Measurements from ENCODE around the gene KLHL15.
"Not testable (repeated sequence)": the region's sequence is repeated elsewhere in the genome, so short reads cannot be mapped to it uniquely, and the experiment has no call there.

KLHL15 gene, protein sequence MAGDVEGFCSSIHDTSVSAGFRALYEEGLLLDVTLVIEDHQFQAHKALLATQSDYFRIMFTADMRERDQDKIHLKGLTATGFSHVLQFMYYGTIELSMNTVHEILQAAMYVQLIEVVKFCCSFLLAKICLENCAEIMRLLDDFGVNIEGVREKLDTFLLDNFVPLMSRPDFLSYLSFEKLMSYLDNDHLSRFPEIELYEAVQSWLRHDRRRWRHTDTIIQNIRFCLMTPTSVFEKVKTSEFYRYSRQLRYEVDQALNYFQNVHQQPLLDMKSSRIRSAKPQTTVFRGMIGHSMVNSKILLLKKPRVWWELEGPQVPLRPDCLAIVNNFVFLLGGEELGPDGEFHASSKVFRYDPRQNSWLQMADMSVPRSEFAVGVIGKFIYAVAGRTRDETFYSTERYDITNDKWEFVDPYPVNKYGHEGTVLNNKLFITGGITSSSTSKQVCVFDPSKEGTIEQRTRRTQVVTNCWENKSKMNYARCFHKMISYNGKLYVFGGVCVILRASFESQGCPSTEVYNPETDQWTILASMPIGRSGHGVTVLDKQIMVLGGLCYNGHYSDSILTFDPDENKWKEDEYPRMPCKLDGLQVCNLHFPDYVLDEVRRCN

DNA sequence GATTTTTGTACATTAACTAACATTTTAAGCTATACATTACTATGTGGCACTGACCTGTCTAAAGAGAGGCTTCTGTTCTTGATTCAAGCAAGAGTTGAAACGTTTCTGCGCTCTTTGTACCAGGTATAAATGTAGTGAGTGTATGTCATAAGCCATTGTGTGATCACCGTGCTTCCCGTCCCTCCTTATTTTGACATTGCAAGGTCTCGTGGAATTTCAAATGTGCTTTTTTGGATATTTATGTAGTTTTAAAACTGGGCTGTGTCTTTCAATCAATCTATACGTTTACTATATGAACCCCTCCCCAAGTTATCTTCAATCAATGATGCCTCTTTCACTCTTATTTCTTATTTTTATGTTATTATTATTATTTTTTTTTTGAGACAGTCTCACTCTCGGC, at the start of gene KLHL15:
TSS of gene KLHL15 (minus strand) at position 101 of the 400 bp plus-strand sequence. CDS start 20,493 bp downstream, outside the sequence.
- no peak for DNase-seq

DNA sequence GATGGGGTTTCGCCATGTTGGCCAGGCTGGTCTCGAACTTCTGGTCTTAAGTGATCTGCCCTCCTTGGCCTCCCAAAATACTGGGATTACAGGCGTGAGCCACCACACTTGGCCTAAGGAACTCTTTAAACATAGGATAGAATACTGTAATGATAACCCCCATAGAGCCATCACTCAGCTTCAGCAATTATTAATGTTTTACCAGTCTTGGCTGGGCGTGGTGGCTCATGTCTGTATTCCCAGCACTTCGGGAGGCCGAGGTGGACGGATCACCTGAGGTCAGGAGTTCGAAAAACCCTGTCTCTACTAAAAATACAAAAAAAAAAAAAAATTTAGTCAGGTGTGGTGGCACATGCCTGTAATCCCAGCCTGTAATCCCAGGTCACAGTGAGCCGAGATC, 42.9 kb upstream of the KLHL15 start:
- DNase-seq = no peak

DNA sequence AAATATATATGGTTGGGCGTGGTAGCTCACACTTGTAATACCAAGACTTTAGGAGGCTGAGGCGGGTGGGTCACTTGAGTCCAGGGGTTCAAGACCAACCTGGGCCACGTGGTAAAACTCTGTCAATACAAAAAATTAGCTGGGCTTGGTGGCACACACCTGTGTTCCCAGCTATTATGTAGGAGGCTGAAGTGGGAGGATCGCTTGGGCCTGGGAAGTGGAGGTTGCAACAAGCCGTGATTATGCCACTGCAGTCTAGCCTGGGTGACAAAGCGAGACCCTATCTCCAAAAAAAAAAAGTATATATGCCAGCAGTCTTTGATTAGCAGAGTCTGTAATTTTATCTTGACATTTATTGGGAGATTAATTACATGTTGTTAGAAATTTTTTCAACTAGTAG, 36.5 kb upstream of the KLHL15 start:
- DNase-seq = no peak

DNA sequence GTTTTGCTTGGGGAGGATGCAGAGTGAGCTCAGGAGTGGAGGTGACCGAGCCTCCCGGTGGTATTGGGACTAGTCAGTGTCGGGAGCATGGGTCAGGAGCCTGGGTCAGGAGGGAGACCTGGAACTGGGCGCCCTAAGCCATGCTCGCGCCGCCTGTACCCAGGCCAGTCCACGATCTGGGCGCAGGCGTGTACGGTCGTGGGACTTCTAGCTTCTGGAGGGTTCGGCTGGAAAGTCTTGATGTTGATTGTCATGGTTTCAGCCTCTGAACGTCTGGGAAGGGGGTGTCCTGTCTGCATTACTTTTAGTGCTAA, 28.0 kb upstream of the KLHL15 start:
- no peak for DNase-seq

DNA sequence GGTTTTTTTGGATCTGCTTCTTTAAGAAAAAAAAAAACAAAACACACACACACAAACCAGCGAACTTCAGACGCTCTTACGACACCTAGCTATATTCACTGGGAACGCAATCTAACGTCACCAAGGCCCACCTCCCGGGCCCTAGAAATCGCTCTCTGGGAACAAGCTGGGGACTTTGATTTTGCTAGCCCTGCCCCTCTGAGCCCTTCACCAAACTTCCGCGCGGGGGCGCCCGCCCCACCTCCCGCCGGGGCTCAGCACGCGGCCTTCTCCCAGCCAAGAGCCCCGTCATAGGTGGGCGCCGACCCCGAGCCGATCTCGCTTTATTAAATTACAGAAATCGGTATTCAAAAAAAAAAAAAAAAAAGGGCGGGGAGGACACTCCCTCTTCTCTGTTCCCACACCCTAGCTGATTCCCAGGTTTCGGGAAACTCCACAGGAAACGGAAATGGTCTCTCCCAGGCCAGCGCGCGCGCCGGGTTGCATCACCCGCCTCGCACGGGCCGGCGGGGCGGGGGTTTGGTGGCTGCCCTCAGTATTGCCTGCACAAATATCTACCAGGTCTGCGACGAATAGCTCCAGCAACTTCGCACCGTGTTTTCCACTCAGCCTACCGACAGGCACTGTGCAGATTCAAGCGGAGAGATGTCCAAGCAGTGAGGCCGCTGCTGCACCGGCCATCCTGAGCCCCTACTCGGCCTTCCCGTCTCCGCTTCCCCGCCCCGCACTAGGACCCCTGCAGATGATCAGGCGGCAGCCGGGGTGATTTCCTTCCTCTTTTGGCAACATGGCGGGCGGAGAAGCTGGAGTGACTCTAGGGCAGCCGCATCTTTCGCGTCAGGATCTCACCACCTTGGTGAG, 27.4 kb upstream of the KLHL15 start, which contains the start of gene EIF2S3:
TSS of gene EIF2S3 (plus strand) at position 775 of the 861 bp plus-strand sequence. CDS start at position 788, 13 bp downstream.
- DNase-seq = peak; percentile 94

DNA sequence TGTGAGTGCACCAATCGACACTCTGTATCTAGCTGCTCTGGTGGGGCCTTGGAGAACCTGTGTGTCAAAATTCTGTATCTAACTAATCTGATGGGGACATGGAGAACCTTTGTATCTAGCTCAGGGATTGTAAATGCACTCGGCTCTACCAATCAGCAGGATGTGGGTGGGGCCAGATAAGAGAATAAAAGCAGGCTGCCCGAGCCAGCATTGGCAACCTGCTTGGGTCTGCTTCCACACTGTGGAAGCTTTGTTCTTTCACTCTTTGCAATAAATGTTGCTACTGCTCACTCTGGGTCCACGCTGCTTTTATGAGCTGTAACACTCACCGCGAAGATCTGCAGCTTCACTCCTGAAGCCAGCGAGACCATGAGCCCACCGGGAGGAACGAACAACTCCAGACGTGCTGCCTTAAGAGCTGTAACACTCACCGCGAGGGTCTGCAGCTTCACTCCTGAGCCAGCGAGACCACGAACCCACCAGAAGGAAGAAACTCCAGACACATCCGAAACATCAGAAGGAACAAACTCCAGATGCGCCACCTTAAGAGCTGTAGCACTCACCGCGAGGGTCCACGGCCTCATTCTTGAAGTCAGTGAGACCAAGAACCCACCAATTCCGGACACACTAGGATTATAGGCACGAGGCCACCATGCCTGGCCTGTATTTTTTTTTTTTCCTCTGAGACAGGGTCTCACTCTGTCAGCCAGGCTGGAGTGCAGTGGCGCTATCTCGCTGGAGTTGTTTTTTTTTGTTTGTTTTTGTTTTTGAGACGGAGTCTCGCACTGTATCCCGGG, 23.7 kb upstream of the KLHL15 start:
- DNase-seq = not testable (repeated sequence)

DNA sequence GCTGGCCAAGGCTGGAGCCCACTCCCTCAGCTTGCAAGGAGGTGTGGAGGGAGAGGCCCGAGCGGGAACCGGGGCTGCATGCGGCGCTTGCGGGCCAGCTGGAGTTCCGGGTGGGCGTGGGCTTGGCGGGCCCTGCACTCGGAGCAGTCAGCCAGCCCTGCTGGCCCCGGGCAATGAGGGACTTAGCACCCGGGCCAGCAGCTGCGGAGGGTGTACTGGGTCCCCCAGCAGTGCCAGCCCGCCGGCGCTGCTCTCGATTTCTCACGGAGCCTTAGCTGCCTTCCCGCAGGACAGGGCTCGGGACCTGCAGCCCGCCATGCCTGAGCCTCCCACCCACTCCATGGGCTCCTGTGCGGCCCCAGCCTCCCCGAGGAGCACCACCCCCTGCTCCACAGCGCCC, 22.7 kb upstream of the KLHL15 start:
- not testable (repeated sequence) for DNase-seq

DNA sequence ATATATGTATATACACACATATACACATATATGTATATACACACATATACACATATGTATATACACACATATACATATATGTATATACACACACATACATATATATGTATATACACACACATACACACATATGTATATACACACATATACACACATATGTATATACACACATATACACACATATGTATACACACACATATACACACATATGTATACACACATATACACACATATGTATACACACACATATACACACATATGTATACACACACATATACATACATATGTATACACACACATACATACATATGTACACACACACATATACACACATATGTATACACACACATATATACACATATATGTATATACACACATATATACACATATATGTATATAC, 19.1 kb upstream of the KLHL15 start:
- not testable (repeated sequence) for DNase-seq

DNA sequence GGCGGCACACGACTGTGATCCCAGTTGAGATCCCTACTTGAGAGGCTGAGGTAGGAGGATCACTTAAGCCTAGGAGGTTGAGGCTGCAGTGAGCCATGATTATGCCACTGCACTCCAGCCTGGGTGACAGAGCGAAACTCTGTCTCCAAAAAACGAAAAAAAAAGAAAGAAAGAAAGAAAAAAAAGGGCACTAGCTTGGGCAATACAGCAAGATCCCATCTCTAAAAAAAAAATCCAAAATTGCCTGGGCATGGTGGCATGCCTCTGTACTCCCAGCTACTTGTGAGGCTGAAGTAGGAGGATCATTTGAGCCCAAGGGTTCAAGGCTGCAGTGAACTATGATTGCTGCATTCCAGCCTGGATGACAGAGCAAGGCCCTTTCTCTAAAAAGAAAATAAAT, 10.7 kb upstream of the KLHL15 start:
- DNase-seq = no peak

DNA sequence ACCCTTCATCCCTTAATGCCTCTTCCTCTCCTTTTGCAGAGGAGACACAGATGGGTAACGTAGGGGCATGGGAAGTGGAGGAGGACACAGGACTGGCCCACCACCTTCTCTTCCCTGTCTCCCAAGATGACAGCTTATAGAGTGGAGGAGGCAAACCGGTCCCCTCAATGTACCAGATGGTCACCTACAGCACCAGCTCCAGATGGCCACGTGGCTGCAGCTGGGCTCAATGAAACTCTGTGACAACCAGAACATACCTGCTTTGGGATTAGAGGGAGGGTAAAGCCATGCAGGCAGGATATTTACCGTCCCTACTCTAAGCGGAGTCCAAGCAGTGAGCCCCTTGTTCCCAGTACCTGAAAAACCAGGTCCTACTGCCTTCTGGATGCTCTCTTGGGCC, 7.5 kb upstream of the KLHL15 start:
- DNase-seq = no peak

DNA sequence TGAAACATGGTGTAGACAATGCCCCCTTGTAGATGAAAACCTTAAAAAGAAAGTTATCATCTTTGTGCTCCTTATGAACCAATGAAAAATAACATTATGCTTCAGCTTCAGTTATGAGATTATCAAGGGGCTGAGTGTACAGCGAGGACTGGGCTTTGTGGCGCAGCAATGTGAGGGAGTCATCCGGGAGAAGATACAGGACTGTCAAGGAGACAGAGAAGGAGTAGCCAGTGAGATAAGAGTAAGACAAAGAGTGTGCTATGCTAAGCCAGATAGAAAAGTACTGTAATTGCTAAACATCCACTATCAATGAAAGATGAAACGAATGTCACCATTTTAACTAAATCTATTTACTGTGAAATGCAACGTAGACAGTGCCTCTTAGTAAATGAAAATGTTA, 3.6 kb upstream of the KLHL15 start:
- DNase-seq = no peak

DNA sequence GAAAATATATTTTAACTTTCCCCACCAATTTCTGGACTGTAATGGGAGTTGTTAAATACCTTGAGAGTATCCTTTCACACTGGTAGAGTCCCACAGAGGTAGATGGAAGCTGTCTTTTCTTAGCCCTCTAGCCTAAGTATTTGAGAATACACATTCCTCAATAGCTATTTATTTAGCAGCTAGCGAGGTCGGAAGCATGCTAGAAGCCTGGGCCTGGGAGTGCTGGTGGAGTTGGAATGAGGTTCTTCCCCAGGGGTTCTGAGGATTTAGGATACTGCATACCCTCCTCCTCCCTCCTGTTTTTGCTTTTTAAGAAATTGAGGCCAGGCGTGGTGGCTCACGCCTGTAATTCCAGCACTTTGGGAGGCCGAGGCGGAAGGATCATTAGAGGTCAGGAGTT, 999 bp upstream of the KLHL15 start:
- no peak for DNase-seq

DNA sequence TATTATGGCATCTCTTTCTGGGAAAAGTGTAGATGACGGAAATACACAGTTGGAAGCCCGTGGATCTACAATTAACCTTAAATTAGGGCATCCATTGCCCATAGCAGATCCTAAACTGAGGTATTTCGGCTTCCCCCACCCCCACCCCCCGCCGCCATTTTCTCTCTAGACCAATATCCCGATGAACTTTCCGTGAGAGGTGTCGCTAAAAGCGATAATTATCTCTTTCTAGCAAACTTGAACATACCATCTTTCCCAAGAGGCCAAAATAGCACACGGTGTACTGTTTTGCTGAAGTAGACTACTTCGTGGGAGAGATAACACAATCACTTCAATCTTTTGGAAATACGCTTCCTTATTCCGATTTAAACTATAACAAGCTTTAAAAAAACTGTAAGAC, 554 bp downstream of the KLHL15 start:
- DNase-seq = peak; percentile 32

DNA sequence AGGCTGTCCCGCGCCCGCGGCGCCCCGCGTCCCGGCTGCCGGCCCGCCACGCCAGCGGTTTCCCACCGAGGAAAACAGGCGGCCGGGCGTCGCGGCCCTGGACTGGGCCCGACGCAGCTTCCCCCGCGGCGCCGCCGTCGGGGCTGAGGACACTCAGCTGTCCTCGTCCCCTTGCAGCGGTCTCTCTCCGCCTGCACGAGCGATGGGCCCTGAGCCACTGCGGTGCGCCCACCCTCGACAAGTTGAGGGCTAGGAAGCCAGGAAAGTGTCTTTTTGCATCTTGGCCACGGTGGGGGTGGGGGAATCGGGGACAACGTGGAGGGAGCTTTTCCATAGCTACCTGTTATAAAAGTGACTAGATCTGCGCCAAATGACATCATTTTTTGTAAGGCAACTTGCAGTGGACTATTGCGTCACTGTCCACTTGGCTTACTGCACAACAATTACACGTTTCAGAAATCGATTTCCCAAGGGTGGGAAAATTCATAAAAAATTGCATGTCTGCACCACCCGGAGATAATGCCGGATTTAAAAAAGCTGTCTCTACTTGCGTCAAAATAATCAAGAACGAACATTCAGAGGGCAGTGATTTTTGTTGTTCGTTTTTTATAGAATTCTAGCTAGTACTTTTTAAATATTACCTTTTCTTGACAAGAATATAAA, 1.1 kb downstream of the KLHL15 start:
- peak; percentile 71 for DNase-seq

DNA sequence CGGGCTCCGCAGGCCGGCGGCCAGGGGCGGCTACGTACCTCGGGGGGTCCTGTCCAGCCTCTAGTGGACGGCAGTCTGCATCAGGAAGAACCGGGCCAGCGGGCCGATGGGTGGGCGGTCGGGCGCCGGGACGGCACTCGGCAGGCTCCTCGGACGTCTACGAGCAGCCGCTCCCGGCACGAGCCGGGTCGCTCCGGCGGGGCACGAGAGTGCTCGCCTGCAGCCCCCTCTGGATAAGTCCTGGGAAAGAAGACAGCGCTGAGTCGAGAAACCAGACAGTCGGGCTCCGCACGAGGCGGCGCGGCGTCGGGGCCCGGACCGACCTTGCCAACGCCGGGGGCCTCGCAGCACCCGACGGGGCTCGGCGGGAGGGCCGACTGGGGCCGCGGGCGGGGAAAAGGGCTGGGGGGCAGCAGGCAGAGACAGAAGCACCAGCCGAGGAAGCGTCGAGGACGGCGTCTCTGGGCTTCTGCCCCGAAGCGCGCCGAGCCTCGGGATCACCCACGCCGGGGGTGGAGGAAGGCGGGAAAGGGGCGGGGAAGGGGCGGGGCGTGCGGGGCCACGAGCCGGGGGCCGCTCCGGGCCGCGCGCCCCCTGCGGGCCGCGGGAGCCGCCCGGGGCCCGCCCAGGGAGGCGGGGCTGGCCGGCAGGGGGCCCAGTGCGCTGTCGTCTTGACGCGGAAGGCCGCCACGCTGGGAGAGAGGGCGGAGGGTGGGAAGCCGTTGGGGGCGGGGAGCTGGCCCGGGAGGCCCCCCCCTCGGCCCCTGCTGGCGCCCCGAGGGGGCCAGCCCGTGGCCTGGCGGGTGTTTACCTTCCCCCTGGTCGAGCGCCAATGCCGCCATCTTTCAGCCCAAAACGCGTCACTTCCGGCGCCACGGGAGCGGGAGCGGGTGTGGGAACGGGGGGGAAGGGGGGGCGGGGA, 1.9 kb downstream of the KLHL15 start:
- peak; percentile 93 for DNase-seq

DNA sequence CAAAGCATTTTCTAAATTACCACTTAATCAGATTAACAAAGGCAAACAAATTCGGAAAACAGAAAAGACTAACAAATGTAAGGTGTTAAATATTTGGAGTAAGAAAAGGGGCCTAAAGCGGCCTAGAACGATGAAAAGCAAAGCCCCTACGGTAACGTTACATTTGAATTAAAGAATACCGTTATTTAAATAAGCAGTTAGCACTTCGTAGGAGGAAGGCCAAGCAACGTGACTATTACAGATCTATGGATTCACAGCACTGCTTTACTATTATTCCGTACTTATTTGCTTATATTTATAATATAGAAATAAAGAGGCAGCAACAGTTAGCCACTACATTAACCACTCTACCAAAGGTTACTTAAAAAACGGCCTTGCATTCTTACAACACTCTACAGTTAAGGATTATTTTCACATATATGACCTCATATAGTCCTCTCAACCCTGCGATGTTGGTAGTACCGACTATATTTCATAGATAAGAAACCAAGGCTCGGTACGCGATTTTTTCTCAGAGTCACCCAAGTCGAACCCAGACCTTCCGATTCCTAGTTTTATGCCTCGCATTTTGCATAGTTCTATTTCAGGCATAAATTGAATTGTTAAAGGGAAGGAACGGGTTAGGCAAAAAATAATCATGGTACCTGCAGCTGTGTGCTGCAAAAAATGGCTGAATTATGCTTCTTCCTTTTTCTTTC, 2.9 kb downstream of the KLHL15 start:
- DNase-seq = no peak

DNA sequence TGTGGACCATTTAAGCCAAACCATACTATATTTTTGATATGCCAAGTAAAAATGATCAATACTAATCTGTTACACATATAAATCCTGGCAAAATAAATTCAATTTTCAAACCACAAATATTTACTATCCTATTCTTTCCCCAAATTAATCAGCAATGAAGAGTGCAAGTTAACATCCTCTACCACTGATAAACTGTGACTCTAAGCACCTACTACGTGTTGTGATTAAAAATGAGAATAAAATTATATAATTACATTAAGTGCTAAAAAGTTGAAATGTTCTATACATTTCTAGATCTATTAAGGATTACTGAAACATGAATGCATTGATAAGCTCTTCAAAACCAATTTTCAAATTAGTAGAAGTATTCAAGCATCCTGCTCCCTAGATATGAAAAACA, 3.4 kb downstream of the KLHL15 start:
- DNase-seq = no peak

DNA sequence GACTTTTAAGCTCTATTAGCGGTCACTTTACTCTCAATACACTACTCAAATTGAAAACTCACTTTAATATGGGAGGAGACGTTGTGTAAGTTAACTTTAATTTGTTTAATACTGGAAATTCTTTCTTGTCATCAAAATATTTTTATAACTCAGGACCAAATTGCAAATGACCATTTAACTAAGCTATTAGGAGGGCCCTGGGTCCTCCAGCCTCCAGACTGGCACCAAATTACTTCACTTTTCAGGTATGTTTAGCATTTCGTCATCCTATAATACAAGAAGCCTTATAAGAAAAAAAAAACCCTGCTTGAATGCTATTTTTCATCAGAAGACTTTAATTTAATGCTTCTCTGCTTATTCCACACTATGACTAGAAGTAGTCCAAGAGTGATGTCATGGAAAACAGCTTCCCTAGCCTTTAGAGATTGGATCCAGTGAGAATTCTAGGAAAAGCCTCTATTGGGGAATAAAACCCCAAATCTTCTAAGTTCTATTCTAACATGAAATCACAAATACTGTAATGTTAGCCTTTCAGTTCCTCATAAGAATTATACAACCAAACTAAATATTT, 6.6 kb downstream of the KLHL15 start:
- DNase-seq = no peak

DNA sequence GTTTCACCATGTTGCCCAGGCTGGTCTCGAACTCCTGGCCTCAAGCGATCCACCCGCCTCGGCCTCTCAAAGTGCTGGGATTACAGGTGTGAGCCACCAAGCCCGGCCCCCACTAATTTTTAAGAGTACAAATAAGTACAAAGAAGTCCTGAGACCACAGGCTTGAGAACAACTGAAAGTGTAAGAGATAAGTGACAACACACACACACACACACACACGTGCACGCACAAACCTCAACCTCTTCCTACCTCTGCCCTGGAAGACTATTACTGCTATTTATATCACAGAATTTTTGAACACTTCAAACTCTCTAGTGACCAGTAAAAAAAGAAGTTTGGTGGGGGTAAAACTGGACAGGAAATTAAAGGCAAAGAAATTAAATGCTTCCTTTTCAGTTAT, 7.5 kb downstream of the KLHL15 start:
- DNase-seq = no peak

DNA sequence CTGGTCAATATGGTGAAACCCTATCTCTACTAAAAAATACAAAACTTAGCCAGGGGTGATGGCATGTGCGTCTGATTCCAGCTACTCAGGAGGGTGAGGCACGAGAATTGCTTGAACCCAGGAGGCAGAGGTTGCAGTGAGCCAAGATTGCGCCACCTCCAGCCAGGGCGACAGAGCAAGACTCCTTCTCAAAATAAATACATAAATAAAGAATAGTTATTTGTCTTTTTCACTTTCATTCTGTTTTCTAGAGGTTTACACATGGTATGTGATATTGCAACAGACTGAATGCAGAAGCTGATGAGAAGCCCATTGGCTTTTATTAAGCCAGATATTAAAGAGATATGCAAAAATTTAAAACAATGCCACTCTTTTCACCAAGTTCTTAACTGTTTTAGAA, 8.2 kb downstream of the KLHL15 start:
- no peak for DNase-seq
